ENCODE results near the gene C1orf52.
"Not testable (repeated sequence)": the region's sequence is repeated elsewhere in the genome, so short reads cannot be mapped to it uniquely, and the experiment has no call there.

C1orf52 gene

GRCh38 chr1:85267313-85267712 lies 7.9 kb upstream of the C1orf52 start:
- TF ChIP-seq CTCF (IDR thresholded peaks at IDR 0.05; ENCODE audit: low read depth, low read length): no peak
- no peak overlapping the region for H3K4me3 ChIP-seq (ENCODE audit: low read depth, low read length)
- no peaks in the 10 kb centered on the region for H3K27me3 ChIP-seq
- no peak for DNase-seq
- H3K4me1 ChIP-seq: no peaks in the 10 kb centered on the region
- no peaks in the 10 kb centered on the region for H3K36me3 ChIP-seq
- no peaks in the 10 kb centered on the region for H3K9me3 ChIP-seq

- no peak for DNase-seq
- Histone ChIP-seq H3K27me3 (no peaks in the 10 kb centered on the region), H3K36me3 (no peaks in the 10 kb centered on the region), H3K4me3 (ENCODE audit: low read depth, low read length) (no peak overlapping the region), H3K9me3 (no peaks in the 10 kb centered on the region), H3K4me1 (no peaks in the 10 kb centered on the region)
- TF ChIP-seq CTCF (IDR thresholded peaks at IDR 0.05; ENCODE audit: low read depth, low read length): no peak
These were observed 4.7 kb upstream of the C1orf52 start for GRCh38 chr1:85264150-85264549.

- H3K4me1 ChIP-seq: no peaks in the 10 kb centered on the region
- no peaks in the 10 kb centered on the region for H3K36me3 ChIP-seq
- H3K27me3 ChIP-seq: no peaks in the 10 kb centered on the region
- no peak for DNase-seq
- TF ChIP-seq CTCF (IDR thresholded peaks at IDR 0.05; ENCODE audit: low read depth, low read length): no peak
- H3K9me3 ChIP-seq: no peaks in the 10 kb centered on the region
- no peak overlapping the region for H3K4me3 ChIP-seq (ENCODE audit: low read depth, low read length)
These were observed 3.5 kb upstream of the C1orf52 start for GRCh38 chr1:85262985-85263384.

GRCh38 chr1:85259912-85260274 lies 431 bp upstream of the C1orf52 start:
- peak overlapping the region; percentile 47 for H3K4me3 ChIP-seq (ENCODE audit: low read depth, low read length)
- TF ChIP-seq CTCF (IDR thresholded peaks at IDR 0.05; ENCODE audit: low read depth, low read length): no peak
- DNase-seq: no peak
- no peaks in the 10 kb centered on the region for H3K36me3 ChIP-seq
- H3K27me3 ChIP-seq: no peaks in the 10 kb centered on the region
- H3K4me1 ChIP-seq: no peaks in the 10 kb centered on the region
- no peaks in the 10 kb centered on the region for H3K9me3 ChIP-seq

GRCh38 chr1:85258536-85259117 lies 835 bp downstream of the C1orf52 start:
- DNase-seq: no peak
- Histone ChIP-seq H3K4me3 (ENCODE audit: low read depth, low read length) (peak overlapping the region; percentile 77), H3K4me1 (no peaks in the 10 kb centered on the region), H3K36me3 (no peaks in the 10 kb centered on the region), H3K9me3 (no peaks in the 10 kb centered on the region), H3K27me3 (no peaks in the 10 kb centered on the region)
- no peak for TF ChIP-seq CTCF (IDR thresholded peaks at IDR 0.05; ENCODE audit: low read depth, low read length)

GRCh38 chr1:85249042-85249441 lies 10.4 kb downstream of the C1orf52 start:
- not testable (repeated sequence) for H3K4me3 ChIP-seq (ENCODE audit: low read depth, low read length); DNase-seq; H3K4me1 ChIP-seq; H3K36me3 ChIP-seq; H3K27me3 ChIP-seq; H3K9me3 ChIP-seq

GRCh38 chr1:85245891-85246290 lies 13.6 kb downstream of the C1orf52 start:
- no peak overlapping the region for H3K4me3 ChIP-seq (ENCODE audit: low read depth, low read length)
- no peaks in the 10 kb centered on the region for H3K9me3 ChIP-seq
- no peaks in the 10 kb centered on the region for H3K4me1 ChIP-seq
- H3K27me3 ChIP-seq: no peaks in the 10 kb centered on the region
- no peak for DNase-seq
- no peak for TF ChIP-seq CTCF (IDR thresholded peaks at IDR 0.05; ENCODE audit: low read depth, low read length)
- H3K36me3 ChIP-seq: no peaks in the 10 kb centered on the region
